Astrocyte (in vitro differentiated cells and primary cell): Measurements from ENCODE around the gene AZU1.

Source experiments
- EZH2 ChIP-seq: IDR thresholded peaks from 2 replicates; pipeline ENCODE4 v1.6.1; 2012; ENCODE audit warnings: mild to moderate bottlenecking, low read length, inconsistent platforms; ENCODE audit not compliant: insufficient read depth
- TF ChIP-seq, protein P1 (sequence below): IDR thresholded peaks from 2 replicates; pipeline ENCODE4 v1.5.1; 2011; ENCODE audit warnings: low read depth, mild to moderate bottlenecking, inconsistent platforms, low read length, moderate library complexity; ENCODE audit not compliant: insufficient read depth

DNA sequence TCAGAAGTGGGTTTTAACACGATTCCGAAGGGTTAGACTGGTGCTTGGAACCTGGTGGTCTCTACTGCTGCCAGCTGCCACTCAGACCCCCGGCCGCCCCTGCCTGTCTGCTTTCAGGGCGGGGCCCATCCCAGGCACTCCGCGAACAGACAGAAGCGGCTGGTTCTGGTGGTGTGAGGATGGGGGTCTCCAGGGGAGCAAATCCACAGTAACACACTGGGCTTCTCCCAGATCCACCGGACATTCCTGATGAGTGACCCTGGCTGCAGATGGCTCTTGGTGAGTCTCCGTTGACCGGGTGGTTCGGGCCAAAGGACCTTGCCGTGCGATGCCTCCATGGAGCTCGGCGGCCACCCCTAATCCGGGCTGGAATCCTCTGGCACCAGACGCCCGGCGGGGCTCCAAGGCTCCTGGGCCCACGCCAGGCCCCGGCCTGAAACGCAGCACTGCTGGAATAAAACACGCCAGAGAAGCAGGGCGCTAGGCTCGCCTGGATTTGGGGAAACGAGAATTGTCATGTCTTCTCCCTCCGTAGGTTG lies 32.5 kb upstream of the AZU1 start:
- TF ChIP-seq, protein P1, sequence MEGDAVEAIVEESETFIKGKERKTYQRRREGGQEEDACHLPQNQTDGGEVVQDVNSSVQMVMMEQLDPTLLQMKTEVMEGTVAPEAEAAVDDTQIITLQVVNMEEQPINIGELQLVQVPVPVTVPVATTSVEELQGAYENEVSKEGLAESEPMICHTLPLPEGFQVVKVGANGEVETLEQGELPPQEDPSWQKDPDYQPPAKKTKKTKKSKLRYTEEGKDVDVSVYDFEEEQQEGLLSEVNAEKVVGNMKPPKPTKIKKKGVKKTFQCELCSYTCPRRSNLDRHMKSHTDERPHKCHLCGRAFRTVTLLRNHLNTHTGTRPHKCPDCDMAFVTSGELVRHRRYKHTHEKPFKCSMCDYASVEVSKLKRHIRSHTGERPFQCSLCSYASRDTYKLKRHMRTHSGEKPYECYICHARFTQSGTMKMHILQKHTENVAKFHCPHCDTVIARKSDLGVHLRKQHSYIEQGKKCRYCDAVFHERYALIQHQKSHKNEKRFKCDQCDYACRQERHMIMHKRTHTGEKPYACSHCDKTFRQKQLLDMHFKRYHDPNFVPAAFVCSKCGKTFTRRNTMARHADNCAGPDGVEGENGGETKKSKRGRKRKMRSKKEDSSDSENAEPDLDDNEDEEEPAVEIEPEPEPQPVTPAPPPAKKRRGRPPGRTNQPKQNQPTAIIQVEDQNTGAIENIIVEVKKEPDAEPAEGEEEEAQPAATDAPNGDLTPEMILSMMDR = no peak
- no peak for TF ChIP-seq EZH2
